Measurements from ENCODE around the gene PPP4R1.

Gene PPP4R1

DNA sequence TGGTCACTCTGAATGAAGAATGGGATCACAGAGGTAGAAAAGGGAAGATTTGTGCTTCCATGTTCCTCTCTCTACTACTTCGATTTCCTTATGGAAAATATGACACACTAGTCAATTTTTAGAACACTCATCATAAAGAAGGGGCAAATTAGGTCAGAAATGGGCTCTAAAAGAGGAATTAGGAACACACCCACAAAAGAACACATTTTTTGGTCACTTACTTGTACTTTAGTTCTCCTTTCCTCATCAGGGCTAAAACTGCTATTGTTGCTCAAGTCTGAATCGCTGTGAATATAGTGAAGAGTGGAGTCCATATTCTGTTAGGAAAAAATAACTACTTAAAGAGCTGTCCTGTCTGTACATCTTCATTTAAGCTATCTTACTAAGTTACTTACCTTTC lies 52.6 kb downstream of the PPP4R1 start:
- H3K23ac ChIP-seq (ENCODE audit: low read depth, low read length, poor library complexity): no peak overlapping the region
- no peaks in the 10 kb centered on the region for H3K4me1 ChIP-seq (ENCODE audit: control insufficient read depth in 2 of 2, insufficient read depth in 1 of 2, low read depth in 1 of 2, low read length in 2 of 2)
- H2BK15ac ChIP-seq (ENCODE audit: low read length): no peak overlapping the region
- H2BK5ac ChIP-seq (ENCODE audit: low read length): no peak overlapping the region
- DNase-seq (ENCODE audit: low spot score): no peak
- peaks cover 17 to 100% of the 10 kb centered on the region in 2 donors for H3K36me3 ChIP-seq (replicated peaks in 1 of 2; ENCODE audit: control insufficient read depth in 2 of 2, insufficient read depth in 2 of 2, low read length in 2 of 2)
- H3K4me2 ChIP-seq (ENCODE audit: insufficient read depth, low read length, poor library complexity, severe bottlenecking): no peak overlapping the region
- no peak overlapping the region for H3K9ac ChIP-seq (ENCODE audit: low read depth, low read length, poor library complexity)
- H4K91ac ChIP-seq (ENCODE audit: low read depth, low read length, poor library complexity): no peak overlapping the region
- H2AFZ ChIP-seq (ENCODE audit: low read length): no peak overlapping the region
- WGBS, 2 donors (ENCODE audit: extremely low coverage in 2 of 2, insufficient read length in 2 of 2, insufficient replicate concordance in 1 of 2): no CpG with 5 or more reads among the region's 2 CpGs
- no peak overlapping the region for H3K4me3 ChIP-seq (ENCODE audit: low read length in 2 of 2)
- H3K14ac ChIP-seq (ENCODE audit: low read length): no peak overlapping the region
- H3K4ac ChIP-seq (ENCODE audit: low read length): no peak overlapping the region
- H4K8ac ChIP-seq (ENCODE audit: low read depth, low read length): no peak overlapping the region
- no peak overlapping the region for H3K27ac ChIP-seq (replicated peaks; ENCODE audit: low read length)
- H3K9me3 ChIP-seq (replicated peaks in 1 of 2; ENCODE audit: control insufficient read depth in 2 of 2, insufficient read depth in 1 of 2, low read depth in 1 of 2, low read length in 2 of 2): peaks cover 0 to 3% of the 10 kb centered on the region in 2 donors
- H3K79me1 ChIP-seq (ENCODE audit: low read depth, low read length): peaks cover 3% of the 10 kb centered on the region
- H2AK5ac ChIP-seq (ENCODE audit: low read depth, low read length): no peak overlapping the region
- no peak overlapping the region for H2BK120ac ChIP-seq (ENCODE audit: low read depth, low read length)
- no peak overlapping the region for H3K18ac ChIP-seq (ENCODE audit: low read length)
- H3K27me3 ChIP-seq (ENCODE audit: control insufficient read depth in 3 of 3, insufficient read depth in 3 of 3, low read depth in 1 of 3, low read length in 3 of 3): no peaks in the 10 kb centered on the region
- H2BK12ac ChIP-seq (ENCODE audit: low read length): no peak overlapping the region

GRCh38 chr18:9559253-9559652 lies 55.1 kb downstream of the PPP4R1 start:
- no peak overlapping the region for H2AFZ ChIP-seq (ENCODE audit: low read length)
- no peak overlapping the region for H3K4me2 ChIP-seq (ENCODE audit: insufficient read depth, low read length, poor library complexity, severe bottlenecking)
- H3K23ac ChIP-seq (ENCODE audit: low read depth, low read length, poor library complexity): peak overlapping the region; percentile 43
- H2AK5ac ChIP-seq (ENCODE audit: low read depth, low read length): no peak overlapping the region
- H2BK12ac ChIP-seq (ENCODE audit: low read length): no peak overlapping the region
- H4K91ac ChIP-seq (ENCODE audit: low read depth, low read length, poor library complexity): no peak overlapping the region
- H4K8ac ChIP-seq (ENCODE audit: low read depth, low read length): no peak overlapping the region
- H3K4ac ChIP-seq (ENCODE audit: low read length): no peak overlapping the region
- H2BK120ac ChIP-seq (ENCODE audit: low read depth, low read length): no peak overlapping the region
- no peak overlapping the region for H3K14ac ChIP-seq (ENCODE audit: low read length)
- no peak overlapping the region for H3K27ac ChIP-seq (replicated peaks; ENCODE audit: low read length)
- peaks cover 22 to 99% of the 10 kb centered on the region in 2 donors for H3K36me3 ChIP-seq (replicated peaks in 1 of 2; ENCODE audit: control insufficient read depth in 2 of 2, insufficient read depth in 2 of 2, low read length in 2 of 2)
- no peak overlapping the region for H2BK5ac ChIP-seq (ENCODE audit: low read length)
- H3K27me3 ChIP-seq (ENCODE audit: control insufficient read depth in 3 of 3, insufficient read depth in 3 of 3, low read depth in 1 of 3, low read length in 3 of 3): no peaks in the 10 kb centered on the region
- H3K4me1 ChIP-seq (ENCODE audit: control insufficient read depth in 2 of 2, insufficient read depth in 1 of 2, low read depth in 1 of 2, low read length in 2 of 2): no peaks in the 10 kb centered on the region
- no peak for DNase-seq (ENCODE audit: low spot score)
- H3K4me3 ChIP-seq (ENCODE audit: low read length in 2 of 2): no peak overlapping the region
- peaks cover 3% of the 10 kb centered on the region for H3K79me1 ChIP-seq (ENCODE audit: low read depth, low read length)
- no peak overlapping the region for H3K18ac ChIP-seq (ENCODE audit: low read length)
- no peak overlapping the region for H3K9ac ChIP-seq (ENCODE audit: low read depth, low read length, poor library complexity)
- WGBS, 2 donors (ENCODE audit: extremely low coverage in 2 of 2, insufficient read length in 2 of 2, insufficient replicate concordance in 1 of 2): no CpG with 5 or more reads among the region's 6 CpGs
- H2BK15ac ChIP-seq (ENCODE audit: low read length): no peak overlapping the region
- H3K9me3 ChIP-seq (replicated peaks in 1 of 2; ENCODE audit: control insufficient read depth in 2 of 2, insufficient read depth in 1 of 2, low read depth in 1 of 2, low read length in 2 of 2): peaks cover 0 to 17% of the 10 kb centered on the region in 2 donors

DNA sequence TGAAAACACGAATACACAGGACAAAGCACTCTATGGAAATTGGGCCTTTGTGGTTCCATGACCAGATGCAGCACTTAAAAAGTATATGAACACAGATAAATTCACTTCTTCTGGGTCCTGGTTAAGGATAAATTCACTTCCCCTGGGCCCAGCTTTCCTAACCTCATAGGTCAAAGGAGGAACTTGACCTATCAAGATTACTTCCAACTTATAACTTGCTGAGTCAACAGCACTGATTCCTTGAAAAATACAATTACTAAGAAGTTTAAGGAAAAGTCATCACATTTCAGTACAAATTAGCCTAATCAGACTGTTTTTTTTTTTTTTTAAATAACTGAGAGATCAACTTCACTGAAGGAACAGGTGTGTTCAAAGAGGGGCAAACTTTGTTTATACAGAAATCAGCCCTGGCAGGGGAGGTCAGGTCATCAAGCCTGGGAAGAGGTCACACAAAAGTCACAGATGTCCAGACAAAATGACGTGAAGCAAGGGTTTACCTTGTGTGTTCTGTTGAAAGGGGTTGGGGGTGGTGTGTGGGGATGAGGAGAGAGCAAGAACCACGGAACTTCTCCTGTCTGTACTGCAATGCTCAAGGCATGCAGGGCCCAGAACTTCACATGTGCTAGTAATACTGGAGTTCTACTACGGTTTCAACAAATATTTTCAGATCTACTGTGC lies 55.8 kb downstream of the PPP4R1 start:
- Histone ChIP-seq H3K36me3 (replicated peaks in 1 of 2; ENCODE audit: control insufficient read depth in 2 of 2, insufficient read depth in 2 of 2, low read length in 2 of 2) (peaks cover 23 to 98% of the 10 kb centered on the region in 2 donors), H2BK12ac (ENCODE audit: low read length) (no peak overlapping the region), H3K9ac (ENCODE audit: low read depth, low read length, poor library complexity) (no peak overlapping the region), H3K4me2 (ENCODE audit: insufficient read depth, low read length, poor library complexity, severe bottlenecking) (no peak overlapping the region), H3K23ac (ENCODE audit: low read depth, low read length, poor library complexity) (no peak overlapping the region), H3K4ac (ENCODE audit: low read length) (no peak overlapping the region), H2BK15ac (ENCODE audit: low read length) (no peak overlapping the region), H4K8ac (ENCODE audit: low read depth, low read length) (no peak overlapping the region), H3K18ac (ENCODE audit: low read length) (no peak overlapping the region), H2BK5ac (ENCODE audit: low read length) (no peak overlapping the region), H3K79me1 (ENCODE audit: low read depth, low read length) (peaks cover 3% of the 10 kb centered on the region), H3K14ac (ENCODE audit: low read length) (no peak overlapping the region), H3K27me3 (ENCODE audit: control insufficient read depth in 3 of 3, insufficient read depth in 3 of 3, low read depth in 1 of 3, low read length in 3 of 3) (no peaks in the 10 kb centered on the region), H3K4me1 (ENCODE audit: control insufficient read depth in 2 of 2, insufficient read depth in 1 of 2, low read depth in 1 of 2, low read length in 2 of 2) (no peaks in the 10 kb centered on the region), H3K9me3 (replicated peaks in 1 of 2; ENCODE audit: control insufficient read depth in 2 of 2, insufficient read depth in 1 of 2, low read depth in 1 of 2, low read length in 2 of 2) (peaks cover 1 to 21% of the 10 kb centered on the region in 2 donors), H2AK5ac (ENCODE audit: low read depth, low read length) (no peak overlapping the region), H2AFZ (ENCODE audit: low read length) (no peak overlapping the region), H4K91ac (ENCODE audit: low read depth, low read length, poor library complexity) (no peak overlapping the region), H3K27ac (replicated peaks; ENCODE audit: low read length) (no peak overlapping the region), H3K4me3 (ENCODE audit: low read length in 2 of 2) (no peak overlapping the region), H2BK120ac (ENCODE audit: low read depth, low read length) (no peak overlapping the region)
- WGBS, 2 donors (ENCODE audit: extremely low coverage in 2 of 2, insufficient read length in 2 of 2, insufficient replicate concordance in 1 of 2): no CpG with 5 or more reads among the region's 4 CpGs
- no peak for DNase-seq (ENCODE audit: low spot score)

DNA sequence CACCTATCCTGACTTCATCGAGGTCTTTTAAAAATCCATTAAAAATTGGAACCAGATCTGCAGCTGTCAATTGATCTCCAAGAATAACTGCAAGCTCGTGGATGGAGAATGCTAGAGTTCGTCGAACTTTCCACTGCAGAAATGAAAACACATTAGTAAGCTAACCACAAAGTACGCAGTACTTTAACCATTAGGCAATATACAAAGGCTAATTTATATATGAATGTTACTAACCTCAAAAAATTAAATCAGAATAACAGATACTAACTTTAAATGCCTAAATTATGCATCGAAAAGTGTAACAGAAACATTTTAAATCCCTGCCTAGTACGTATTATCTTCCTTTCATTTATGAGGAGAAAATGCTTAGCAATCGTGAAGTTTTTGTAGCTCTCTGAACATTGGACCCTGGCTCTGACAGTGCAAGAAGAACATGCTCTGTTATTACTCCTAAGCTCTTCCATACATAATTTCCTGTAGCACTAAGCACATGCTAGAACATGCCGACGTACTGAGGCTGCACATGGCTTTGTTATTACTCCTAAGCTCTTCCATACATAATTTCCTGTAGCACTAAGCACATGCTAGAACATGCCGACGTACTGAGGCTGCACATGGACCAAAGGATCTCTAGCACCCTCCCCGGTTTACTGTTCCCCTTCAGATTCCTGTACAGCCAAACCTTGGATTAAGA lies 57.0 kb downstream of the PPP4R1 start:
- no CpG with 5 or more reads among the region's 13 CpGs for WGBS, 2 donors (ENCODE audit: extremely low coverage in 2 of 2, insufficient read length in 2 of 2, insufficient replicate concordance in 1 of 2)
- no peak overlapping the region for H2AFZ ChIP-seq (ENCODE audit: low read length)
- no peak overlapping the region for H3K14ac ChIP-seq (ENCODE audit: low read length)
- H3K4me3 ChIP-seq (ENCODE audit: low read length in 2 of 2): no peak overlapping the region
- H3K79me1 ChIP-seq (ENCODE audit: low read depth, low read length): peaks cover 3% of the 10 kb centered on the region
- H3K9me3 ChIP-seq (replicated peaks in 1 of 2; ENCODE audit: control insufficient read depth in 2 of 2, insufficient read depth in 1 of 2, low read depth in 1 of 2, low read length in 2 of 2): peaks cover 6 to 33% of the 10 kb centered on the region in 2 donors
- H2AK5ac ChIP-seq (ENCODE audit: low read depth, low read length): no peak overlapping the region
- peaks cover 22 to 98% of the 10 kb centered on the region in 2 donors for H3K36me3 ChIP-seq (replicated peaks in 1 of 2; ENCODE audit: control insufficient read depth in 2 of 2, insufficient read depth in 2 of 2, low read length in 2 of 2)
- no peak overlapping the region for H3K27ac ChIP-seq (replicated peaks; ENCODE audit: low read length)
- no peak overlapping the region for H3K9ac ChIP-seq (ENCODE audit: low read depth, low read length, poor library complexity)
- H3K4me2 ChIP-seq (ENCODE audit: insufficient read depth, low read length, poor library complexity, severe bottlenecking): no peak overlapping the region
- H3K27me3 ChIP-seq (ENCODE audit: control insufficient read depth in 3 of 3, insufficient read depth in 3 of 3, low read depth in 1 of 3, low read length in 3 of 3): no peaks in the 10 kb centered on the region
- no peak for DNase-seq (ENCODE audit: low spot score)
- no peak overlapping the region for H2BK5ac ChIP-seq (ENCODE audit: low read length)
- no peak overlapping the region for H2BK15ac ChIP-seq (ENCODE audit: low read length)
- H4K91ac ChIP-seq (ENCODE audit: low read depth, low read length, poor library complexity): no peak overlapping the region
- H3K23ac ChIP-seq (ENCODE audit: low read depth, low read length, poor library complexity): no peak overlapping the region
- H2BK12ac ChIP-seq (ENCODE audit: low read length): no peak overlapping the region
- no peak overlapping the region for H3K18ac ChIP-seq (ENCODE audit: low read length)
- H2BK120ac ChIP-seq (ENCODE audit: low read depth, low read length): no peak overlapping the region
- H3K4ac ChIP-seq (ENCODE audit: low read length): no peak overlapping the region
- no peak overlapping the region for H4K8ac ChIP-seq (ENCODE audit: low read depth, low read length)
- no peaks in the 10 kb centered on the region for H3K4me1 ChIP-seq (ENCODE audit: control insufficient read depth in 2 of 2, insufficient read depth in 1 of 2, low read depth in 1 of 2, low read length in 2 of 2)

Data from neuronal stem cell (in vitro differentiated cells).